HepG2 (cell line): ENCODE results near the gene FOLR1. TPM values are rescaled to one million over a fixed set of nuclear protein-coding genes. Genes with fewer than 3 reads are reported as not detected.

Experiments
- polyA plus RNA-seq, 8 experiments: library from polyadenylated mRNA; depleted of rRNA in 3 of 8; stranded (reverse) in 7 of 8; unstranded in 1 of 8; fragments of >200 nt; fragmentation: Illumina TruSeq in 4 of 8; extraction: Trizol in 4 of 8; gene quantifications; 2 replicates each; pipeline versions ENCODE4 v1.2.1 to v1.2.3, GENCODE V29; 2011 to 2016; ENCODE audit warnings: low read depth in 4 of 8, missing spikeins in 1 of 8, mixed read lengths in 1 of 8; ENCODE audit not compliant: insufficient read depth in 1 of 8
- total RNA-seq, 5 experiments: library from RNA; depleted of rRNA; stranded (reverse); fragments of >200 nt; fragmentation: Illumina TruSeq; extraction: Trizol; gene quantifications; 2 replicates each; pipeline ENCODE4 v1.2.3, GENCODE V29; 2016; ENCODE audit warnings: low read depth in 1 of 5

Gene FOLR1
- total and polyA plus RNA-seq, 2 of the 13 experiments (the other 11 are each of a cell fraction or from before 2014, with no cell fraction given): 0.20 TPM; not detected in 1

Other genes starting within 250 kb of the FOLR1 start
- 1.0 and 4.1 TPM in 2 replicates for gene IL18BP, start 193.2 kb upstream of the FOLR1 start, total RNA-seq (2016; rRNA removed; fragmentation: Illumina TruSeq; extraction: Trizol)
- gene IL18BP, start 193.2 kb upstream of the FOLR1 start, polyA plus RNA-seq (2011; rRNA removed): 12.6 and 12.8 TPM in 2 replicates
- 60.2 and 67.7 TPM in 2 replicates for gene NUMA1, start 111.6 kb upstream of the FOLR1 start, total RNA-seq (2016; rRNA removed; fragmentation: Illumina TruSeq; extraction: Trizol)
- 57.3 and 65.8 TPM in 2 replicates for gene NUMA1, start 111.6 kb upstream of the FOLR1 start, polyA plus RNA-seq (2011; rRNA removed)
- gene LRRC51, start 111.3 kb upstream of the FOLR1 start, total RNA-seq (2016; rRNA removed; fragmentation: Illumina TruSeq; extraction: Trizol): 6.0 and 6.4 TPM in 2 replicates
- 3.4 and 5.3 TPM in 2 replicates for gene LRRC51, start 111.3 kb upstream of the FOLR1 start, polyA plus RNA-seq (2011; rRNA removed)
- 63.4 and 66.0 TPM in 2 replicates for gene LAMTOR1, start 88.8 kb upstream of the FOLR1 start, total RNA-seq (2016; rRNA removed; fragmentation: Illumina TruSeq; extraction: Trizol)
- gene LAMTOR1, start 88.8 kb upstream of the FOLR1 start, polyA plus RNA-seq (2011; rRNA removed): 60.4 and 68.2 TPM in 2 replicates
- gene TOMT, start 86.2 kb upstream of the FOLR1 start, total RNA-seq (2016; rRNA removed; fragmentation: Illumina TruSeq; extraction: Trizol): not detected in 2 replicates
- gene TOMT, start 86.2 kb upstream of the FOLR1 start, polyA plus RNA-seq (2011; rRNA removed): not detected in 2 replicates
- gene ANAPC15, start 79.4 kb upstream of the FOLR1 start, total RNA-seq (2016; rRNA removed; fragmentation: Illumina TruSeq; extraction: Trizol): 25.2 and 25.7 TPM in 2 replicates
- 16.5 and 18.8 TPM in 2 replicates for gene ANAPC15, start 79.4 kb upstream of the FOLR1 start, polyA plus RNA-seq (2011; rRNA removed)
- not detected in 2 replicates for gene FOLR3, start 56.4 kb upstream of the FOLR1 start, total RNA-seq (2016; rRNA removed; fragmentation: Illumina TruSeq; extraction: Trizol)
- 0.09 TPM in 1 of 2 replicates, not detected in the other for gene FOLR3, start 56.4 kb upstream of the FOLR1 start, polyA plus RNA-seq (2011; rRNA removed)
- gene FOLR2, start 24.7 kb downstream of the FOLR1 start, total RNA-seq (2016; rRNA removed; fragmentation: Illumina TruSeq; extraction: Trizol): not detected in 2 replicates
- gene FOLR2, start 24.7 kb downstream of the FOLR1 start, polyA plus RNA-seq (2011; rRNA removed): 0.09 and 0.33 TPM in 2 replicates
- 14.4 and 29.1 TPM in 2 replicates for gene INPPL1, start 32.6 kb downstream of the FOLR1 start, total RNA-seq (2016; rRNA removed; fragmentation: Illumina TruSeq; extraction: Trizol)
- 66.9 and 80.4 TPM in 2 replicates for gene INPPL1, start 32.6 kb downstream of the FOLR1 start, polyA plus RNA-seq (2011; rRNA removed)
- gene PHOX2A, start 52.0 kb downstream of the FOLR1 start, total RNA-seq (2016; rRNA removed; fragmentation: Illumina TruSeq; extraction: Trizol): not detected in 2 replicates
- gene PHOX2A, start 52.0 kb downstream of the FOLR1 start, polyA plus RNA-seq (2011; rRNA removed): not detected in 2 replicates
- gene CLPB, start 242.4 kb downstream of the FOLR1 start, total RNA-seq (2016; rRNA removed; fragmentation: Illumina TruSeq; extraction: Trizol): 22.0 and 29.5 TPM in 2 replicates
- gene CLPB, start 242.4 kb downstream of the FOLR1 start, polyA plus RNA-seq (2011; rRNA removed): 11.8 and 15.6 TPM in 2 replicates